ENCODE results near the gene RPL7A. TPM values are rescaled to one million over a fixed set of nuclear protein-coding genes. Genes with fewer than 3 reads are reported as not detected.
A peak's percentile ranks its signal among the peaks of the same experiment; 100 is the strongest.

The RPL7A gene
- total RNA-seq, 4 donors from 2014 or later: 1,001 to 1,630 (median 1,510) TPM

- H3K27ac ChIP-seq: peak overlapping the region in 2 of 4 donors; percentile 17 to 56
These were observed 21.9 kb downstream of the RPL7A start for GRCh38 chr9:133369933-133370332.

GRCh38 chr9:133370685-133371084, 22.7 kb downstream of the RPL7A start:
- peaks cover 0 to 17% of the 10 kb centered on the region in 2 donors for H3K36me3 ChIP-seq
- H3K27ac ChIP-seq: peak overlapping the region in 1 of 4 donors; percentile 24
- TF ChIP-seq POLR2A (IDR thresholded peaks at IDR 0.05) (no peak), CTCF (IDR thresholded peaks at IDR 0.05 in 4 of 5, conservative IDR thresholded peaks at IDR 0.05 in 1 of 5) (no peak)
- H3K4me1 ChIP-seq: peaks cover 64 to 71% of the 10 kb centered on the region in 2 donors
- intact Hi-C loops (cut with DNase I; ENCODE audit: low total_unique reads): loop anchor here (10.0 kb wide), 1 partner anchor 654 kb away; the partner anchor contains the start of gene BRD3OS
- ATAC-seq: no peak
- in situ Hi-C loops (cut with MboI; ENCODE audit: low sequenced_read_pairs in 4 of 4): no loop called here
- H3K9me3 ChIP-seq: no peaks in the 10 kb centered on the region
- no peak overlapping the region for H3K4me3 ChIP-seq
- no peak for DNase-seq
- no peaks in the 10 kb centered on the region for H3K27me3 ChIP-seq

More at GRCh38 chr9:133369933-133370332, 21.9 kb downstream of the RPL7A start:
- TF ChIP-seq POLR2A (IDR thresholded peaks at IDR 0.05) (no peak), CTCF (IDR thresholded peaks at IDR 0.05 in 4 of 5, conservative IDR thresholded peaks at IDR 0.05 in 1 of 5) (no peak)
- no peaks in the 10 kb centered on the region for H3K9me3 ChIP-seq
- H3K27me3 ChIP-seq: no peaks in the 10 kb centered on the region
- H3K4me1 ChIP-seq: peaks cover 64 to 69% of the 10 kb centered on the region in 2 donors
- no peak overlapping the region for H3K4me3 ChIP-seq
- no peak for DNase-seq
- no peak for ATAC-seq
- intact Hi-C loops (cut with DNase I; ENCODE audit: low total_unique reads): loop anchor here (10.0 kb wide), 1 partner anchor 655 kb away; the partner anchor contains the start of gene BRD3OS
- in situ Hi-C loops (cut with MboI; ENCODE audit: low sequenced_read_pairs in 4 of 4): no loop called here
- peaks cover 0 to 23% of the 10 kb centered on the region in 2 donors for H3K36me3 ChIP-seq

GRCh38 chr9:133371261-133371711, 23.3 kb downstream of the RPL7A start:
- H3K4me3 ChIP-seq: no peak overlapping the region
- H3K27ac ChIP-seq: peak overlapping the region in 3 of 4 donors; percentile 4 to 27 (median 24)
- H3K9me3 ChIP-seq: no peaks in the 10 kb centered on the region
- peaks cover 0 to 11% of the 10 kb centered on the region in 2 donors for H3K36me3 ChIP-seq
- TF ChIP-seq CTCF (IDR thresholded peaks at IDR 0.05 in 4 of 5, conservative IDR thresholded peaks at IDR 0.05 in 1 of 5) (no peak), POLR2A (IDR thresholded peaks at IDR 0.05) (no peak)
- DNase-seq: no peak
- in situ Hi-C loops (cut with MboI; ENCODE audit: low sequenced_read_pairs in 4 of 4): no loop called here
- no peaks in the 10 kb centered on the region for H3K27me3 ChIP-seq
- intact Hi-C loops (cut with DNase I; ENCODE audit: low total_unique reads): loop anchor here (10.0 kb wide), 1 partner anchor 654 kb away; the partner anchor contains the start of gene BRD3OS
- ATAC-seq: no peak
- H3K4me1 ChIP-seq: peaks cover 64 to 71% of the 10 kb centered on the region in 2 donors

DNA sequence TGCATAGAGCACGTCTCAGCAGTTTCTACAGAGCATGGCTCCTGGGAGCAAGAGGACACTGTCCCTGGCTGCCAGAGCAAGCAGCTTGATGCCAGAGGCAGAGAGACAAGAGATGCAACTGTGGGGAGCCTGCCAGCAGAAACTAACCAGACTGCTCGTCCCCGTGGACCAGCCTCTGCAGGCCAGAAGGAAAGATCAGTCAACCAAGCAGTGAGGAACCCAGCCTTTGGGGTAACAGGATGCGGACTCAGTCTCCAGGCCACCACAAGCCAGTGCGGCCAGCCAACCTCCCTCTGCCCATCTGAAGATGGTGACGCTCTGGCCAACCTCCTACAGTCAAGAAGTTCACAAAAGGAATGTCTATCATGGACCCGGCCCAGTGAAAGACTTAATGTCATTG, 24.1 kb downstream of the RPL7A start:
- DNase-seq: peak in 1 of 2 donors; percentile 70
- Histone ChIP-seq H3K27me3 (no peaks in the 10 kb centered on the region), H3K9me3 (no peaks in the 10 kb centered on the region), H3K36me3 (peaks cover 0 to 3% of the 10 kb centered on the region in 2 donors), H3K4me1 (peaks cover 66 to 76% of the 10 kb centered on the region in 2 donors), H3K27ac (peak overlapping the region in 3 of 4 donors; percentile 4 to 27 (median 24)), H3K4me3 (no peak overlapping the region)
- in situ Hi-C loops (cut with MboI; ENCODE audit: low sequenced_read_pairs in 4 of 4): no loop called here
- intact Hi-C loops (cut with DNase I; ENCODE audit: low total_unique reads): loop anchor here (10.0 kb wide), 1 partner anchor 653 kb away; the partner anchor contains the start of gene BRD3OS
- TF ChIP-seq POLR2A (IDR thresholded peaks at IDR 0.05) (no peak), CTCF (IDR thresholded peaks at IDR 0.05 in 4 of 5, conservative IDR thresholded peaks at IDR 0.05 in 1 of 5) (no peak)
- ATAC-seq: no peak
